Measurements from ENCODE around the gene RASAL3.

DNA sequence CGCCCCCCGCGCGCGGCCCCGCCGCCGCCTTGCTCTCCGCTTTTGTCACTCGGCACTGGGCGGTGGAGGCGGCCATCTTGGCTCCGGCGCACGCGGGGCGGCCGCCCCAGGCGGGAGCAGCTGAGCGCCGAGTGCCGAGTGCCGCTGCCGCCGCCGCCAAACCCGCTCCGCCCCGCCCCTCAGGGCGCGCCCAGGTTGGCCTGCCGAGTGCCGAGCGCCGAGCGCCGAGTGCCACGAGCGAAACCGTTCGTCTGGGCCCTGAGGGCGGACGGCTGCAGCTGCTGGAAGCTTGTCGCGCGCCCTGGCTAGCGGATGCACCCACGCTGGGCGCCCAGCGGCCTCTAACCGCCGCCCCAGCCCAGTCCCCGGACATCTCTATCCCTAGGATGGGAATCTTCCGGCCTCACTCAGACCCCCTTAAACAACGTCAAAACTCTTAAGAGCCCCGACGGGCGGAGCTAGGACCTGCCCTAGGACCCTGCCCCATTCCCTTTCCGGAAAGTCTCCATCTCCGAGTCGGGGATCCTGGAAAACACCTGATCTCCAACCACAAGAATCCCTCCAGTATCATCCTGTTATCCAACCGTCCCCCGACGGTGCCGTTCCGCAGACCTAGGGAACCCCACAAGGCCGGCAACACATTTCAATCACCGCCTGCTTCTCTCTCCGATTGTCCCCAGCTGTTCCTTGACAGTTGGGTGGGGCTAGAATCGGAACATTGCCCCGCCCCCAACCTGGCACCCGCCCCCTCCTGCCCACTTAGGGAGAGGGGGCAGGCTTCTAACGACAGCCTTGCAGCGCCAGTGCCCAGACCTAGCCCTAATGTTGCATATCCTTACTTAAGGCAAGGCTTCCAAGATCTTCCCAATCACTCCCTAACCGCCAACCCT lies 31.5 kb downstream of the RASAL3 start:
- no peak for TF ChIP-seq CTCF (IDR thresholded peaks at IDR 0.05; ENCODE audit: low read depth, low read length)
- TF ChIP-seq MYC (IDR thresholded peaks at IDR 0.05; ENCODE audit: low read depth, low read length): peak; percentile 89
- TF ChIP-seq POLR2A (IDR thresholded peaks at IDR 0.05; ENCODE audit: extremely low read depth, insufficient read length): peak; percentile 51
- TF ChIP-seq MAX (IDR thresholded peaks at IDR 0.05; ENCODE audit: low read depth, low read length): peak; percentile 79

Data from NB4 (cell line).